Activated CD8-positive, alpha-beta memory T cell treated with anti-CD3 and anti-CD28 coated beads, Interleukin-2, amount 50 U/mL, for 1 hour (primary cell): ENCODE measurements around the gene LRRC4.

ENCODE experiments used
- DNase-seq: peaks from one replicate; pipeline ENCODE4 v3.0.0-alpha.2; 2020; ENCODE audit errors: extremely low read depth

LRRC4 gene

DNA sequence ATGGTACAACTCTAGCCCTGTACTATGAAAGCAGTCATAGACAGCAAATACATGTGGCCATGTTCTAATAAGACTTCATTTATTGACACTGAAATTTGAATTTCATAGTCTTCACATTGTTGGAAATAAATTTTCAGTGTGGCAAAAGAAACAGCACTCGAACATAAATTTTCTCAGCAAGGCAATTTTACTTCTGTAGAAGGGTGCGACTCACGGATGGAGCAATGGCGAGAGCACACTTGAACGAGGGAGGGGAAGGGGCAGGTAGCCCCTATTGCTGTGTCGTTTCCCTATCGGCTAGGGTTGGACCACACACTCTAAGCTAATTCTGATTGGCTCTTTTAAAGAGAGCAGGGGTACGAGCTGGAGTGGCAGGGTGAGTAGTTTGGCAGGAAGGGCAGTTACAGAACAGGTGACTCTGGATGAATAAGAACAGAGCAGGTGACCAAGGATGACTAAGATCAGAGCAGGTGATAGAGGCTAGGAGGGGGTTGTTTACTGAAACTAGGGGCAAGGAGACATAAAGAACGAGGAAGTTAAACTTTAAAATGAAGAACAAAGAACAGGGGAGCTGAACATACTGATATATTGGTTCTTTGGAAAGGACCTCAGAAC is 52.0 kb downstream of the LRRC4 start:
- DNase-seq = no peak

DNA sequence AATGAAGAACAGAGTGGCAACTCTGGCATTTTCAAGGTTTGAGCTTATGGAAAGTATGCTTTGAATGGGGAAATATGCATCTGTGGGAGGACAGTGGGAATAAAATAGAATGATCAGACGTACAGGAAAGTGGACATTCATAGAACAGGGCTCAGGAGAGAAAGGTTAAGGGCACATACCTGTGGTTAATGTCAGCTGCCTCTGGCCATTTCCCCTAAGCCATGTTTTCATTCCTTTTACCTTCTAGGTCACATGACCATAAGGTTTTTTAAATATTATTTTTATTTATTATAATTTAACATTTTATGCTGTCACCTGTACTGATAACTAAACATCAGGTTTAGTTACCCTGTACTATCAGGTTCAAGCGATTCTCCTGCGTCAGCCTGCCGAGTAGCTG is 52.8 kb downstream of the LRRC4 start:
- no peak for DNase-seq
